ENCODE data around the gene PCIF1.
"Not testable (repeated sequence)": the region's sequence is repeated elsewhere in the genome, so short reads cannot be mapped to it uniquely, and the experiment has no call there.

Gene PCIF1

DNA sequence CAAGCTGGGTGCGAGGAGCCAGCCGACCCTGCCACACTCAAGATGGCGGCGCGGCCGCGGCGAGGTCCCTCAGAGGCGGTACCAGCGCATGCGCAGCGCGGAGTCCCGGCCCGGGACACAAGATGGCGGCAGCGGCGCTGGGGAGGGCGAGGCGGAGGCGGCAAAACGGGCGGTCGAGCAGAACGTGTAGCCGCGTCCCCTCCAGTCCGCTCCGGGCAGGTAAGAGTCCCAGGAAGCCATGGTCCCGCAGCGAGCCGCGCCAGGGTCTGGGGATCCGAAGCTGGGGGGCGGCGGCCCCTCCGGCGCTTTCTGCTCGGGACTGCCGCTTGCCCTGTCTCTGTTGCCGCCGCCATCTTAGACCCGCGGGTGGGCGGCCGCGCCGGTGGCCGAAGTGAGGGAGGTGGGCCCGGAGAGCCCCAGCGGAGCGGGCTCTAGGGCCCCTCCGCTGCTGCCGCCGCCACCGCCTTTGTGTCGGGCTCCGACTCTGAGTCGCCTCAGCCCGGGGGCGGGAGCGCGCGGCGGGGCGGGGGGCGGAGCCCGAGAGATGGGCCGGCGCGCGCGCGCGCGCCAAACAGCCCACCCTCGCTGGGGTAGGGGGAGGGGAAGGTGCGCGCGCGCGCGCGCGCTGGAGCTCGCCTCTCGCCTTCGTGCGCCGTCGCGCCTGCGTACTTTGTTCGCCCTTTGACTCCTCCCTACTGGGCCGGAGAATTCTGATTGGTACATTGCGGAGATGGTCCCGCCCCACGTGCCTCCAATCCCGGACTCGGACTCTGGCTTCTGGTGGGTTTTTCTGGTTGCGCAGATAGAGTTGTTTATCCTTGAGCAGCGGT lies at the start of gene PCIF1:
Gene PCIF1, plus strand, starts transcription at position 98 of the 830 bp plus-strand sequence. CDS start 4,317 bp downstream, outside the sequence.
- DNase-seq (ENCODE audit: low spot score), result peak; percentile 98
- peak; percentile 42 for FAIRE-seq

DNA sequence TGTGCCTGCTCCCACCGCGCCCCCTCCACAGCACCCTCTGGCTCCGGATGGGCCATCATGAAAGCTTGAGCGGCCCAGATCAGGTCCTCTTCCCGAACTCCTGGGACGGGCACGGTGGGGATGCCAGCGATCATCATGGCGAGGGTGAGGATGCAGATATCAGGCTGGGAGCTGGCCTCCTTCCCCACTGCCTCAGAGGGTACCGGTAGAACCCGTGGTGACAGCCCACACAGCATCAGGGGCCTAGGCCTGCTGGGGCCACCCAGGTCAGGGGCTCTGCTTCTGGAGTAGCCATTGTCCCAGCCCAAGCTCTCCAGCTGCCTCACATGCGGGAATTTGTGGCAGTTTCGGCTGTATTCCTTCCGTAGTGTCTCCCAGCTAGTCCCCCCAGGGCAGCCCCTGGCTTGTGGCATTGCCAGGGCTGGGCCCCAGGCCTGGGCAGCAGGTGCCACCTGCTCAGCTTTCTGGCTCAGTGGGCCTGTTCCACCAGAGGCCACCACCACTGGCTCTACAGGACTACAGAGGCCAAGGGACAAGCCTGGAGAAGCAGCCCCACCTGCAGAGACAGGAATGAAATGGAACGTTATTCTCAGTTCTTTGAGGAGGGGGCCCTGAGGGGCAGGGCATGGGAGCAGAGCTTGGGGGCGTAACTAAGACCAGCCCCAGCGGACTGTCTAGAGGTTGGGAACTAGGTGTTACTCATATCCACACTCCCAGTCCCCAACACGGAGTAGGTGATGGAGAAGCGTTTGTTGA lies 47.7 kb upstream of the PCIF1 start:
- DNase-seq (ENCODE audit: low spot score), result no peak
- FAIRE-seq, result no peak

DNA sequence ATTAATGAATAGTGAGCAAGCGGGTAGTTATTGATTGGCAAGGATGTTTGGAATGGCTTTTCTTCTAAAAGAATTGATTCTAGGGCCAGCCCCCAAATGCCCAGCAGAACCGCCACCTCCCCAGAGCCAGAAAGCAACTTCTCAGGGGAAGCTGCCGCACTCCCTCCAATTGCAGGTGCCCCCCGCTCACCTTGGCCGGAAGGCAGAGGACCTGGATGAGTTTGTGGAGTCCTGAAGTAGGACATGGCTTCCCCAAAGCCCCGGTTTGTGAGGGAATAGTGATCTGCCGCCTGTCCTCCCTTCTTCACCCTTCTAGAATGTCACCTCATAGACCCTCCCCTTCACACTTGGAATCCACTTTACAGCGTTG lies 47.2 kb upstream of the PCIF1 start, which contains the start of gene SPATA25:
Gene SPATA25, minus strand, starts transcription at position 277 of the 370 bp plus-strand sequence. Its CDS starts 32 bp downstream, at position 245.
- FAIRE-seq (no peak), DNase-seq (ENCODE audit: low spot score) (no peak)

DNA sequence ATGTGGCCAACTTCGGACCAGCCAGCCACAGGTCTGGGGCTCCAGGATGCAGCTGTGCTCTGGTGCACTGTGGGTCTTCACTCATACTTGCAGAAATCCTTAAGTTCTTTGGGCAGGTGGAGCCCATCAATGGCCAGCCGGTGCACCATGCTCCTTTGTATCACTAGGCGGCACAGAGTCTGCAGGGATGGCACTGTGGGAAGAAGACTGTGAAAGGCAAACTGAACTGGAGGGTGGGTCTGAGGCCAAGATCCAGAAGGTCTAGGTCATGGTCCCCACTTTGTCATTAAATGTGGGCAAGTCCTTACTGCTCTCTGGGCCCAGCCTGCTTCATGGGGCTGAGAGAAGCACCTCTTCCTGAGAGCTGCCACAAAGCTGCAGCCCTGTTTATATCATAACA lies 45.8 kb upstream of the PCIF1 start:
- no peak for DNase-seq (ENCODE audit: low spot score)
- FAIRE-seq, result no peak

DNA sequence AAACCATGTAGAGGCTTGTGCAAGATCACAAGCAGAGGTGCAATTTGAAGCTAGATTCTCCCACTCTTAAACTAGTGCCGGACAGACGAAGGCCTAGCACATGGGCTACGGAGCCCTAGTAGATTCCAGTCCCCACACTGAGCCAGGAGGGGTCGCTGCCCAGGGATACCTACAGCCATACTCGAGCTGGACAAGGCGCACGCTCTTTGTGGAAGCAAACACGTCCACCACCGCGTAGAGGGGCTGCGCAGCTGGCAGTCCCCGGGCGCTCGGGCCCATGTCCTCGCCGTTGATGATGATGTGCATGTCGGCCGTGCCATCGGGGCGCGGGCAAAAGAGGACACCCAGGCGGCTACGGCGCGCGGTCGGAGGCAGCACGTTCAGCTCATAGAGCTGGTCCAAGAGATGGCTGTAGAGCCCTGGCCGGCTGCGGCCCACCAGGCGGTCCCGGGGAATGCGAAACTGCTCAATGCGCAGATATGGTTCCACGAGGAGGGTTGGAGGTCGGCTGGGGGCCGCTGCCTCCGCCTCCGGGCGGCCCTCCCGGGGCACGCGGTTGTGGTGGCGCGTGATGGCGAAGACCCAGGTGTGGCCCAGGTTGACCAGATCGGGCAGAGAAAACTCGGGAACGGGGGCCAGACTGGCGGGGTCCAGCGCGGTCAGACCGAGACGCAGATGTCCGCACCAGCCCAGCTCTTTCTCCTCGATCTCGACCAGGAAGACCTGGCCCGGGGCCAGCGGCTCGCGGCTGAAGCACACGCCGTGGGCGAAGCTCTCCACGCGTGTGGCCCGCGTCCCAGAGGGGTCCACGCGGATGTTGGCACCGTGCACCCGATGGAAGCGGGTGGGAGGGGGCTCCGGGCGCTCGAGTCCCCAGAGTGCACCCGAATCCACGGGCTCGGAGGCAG lies 44.2 kb upstream of the PCIF1 start:
- FAIRE-seq, result no peak
- DNase-seq (ENCODE audit: low spot score), result no peak

DNA sequence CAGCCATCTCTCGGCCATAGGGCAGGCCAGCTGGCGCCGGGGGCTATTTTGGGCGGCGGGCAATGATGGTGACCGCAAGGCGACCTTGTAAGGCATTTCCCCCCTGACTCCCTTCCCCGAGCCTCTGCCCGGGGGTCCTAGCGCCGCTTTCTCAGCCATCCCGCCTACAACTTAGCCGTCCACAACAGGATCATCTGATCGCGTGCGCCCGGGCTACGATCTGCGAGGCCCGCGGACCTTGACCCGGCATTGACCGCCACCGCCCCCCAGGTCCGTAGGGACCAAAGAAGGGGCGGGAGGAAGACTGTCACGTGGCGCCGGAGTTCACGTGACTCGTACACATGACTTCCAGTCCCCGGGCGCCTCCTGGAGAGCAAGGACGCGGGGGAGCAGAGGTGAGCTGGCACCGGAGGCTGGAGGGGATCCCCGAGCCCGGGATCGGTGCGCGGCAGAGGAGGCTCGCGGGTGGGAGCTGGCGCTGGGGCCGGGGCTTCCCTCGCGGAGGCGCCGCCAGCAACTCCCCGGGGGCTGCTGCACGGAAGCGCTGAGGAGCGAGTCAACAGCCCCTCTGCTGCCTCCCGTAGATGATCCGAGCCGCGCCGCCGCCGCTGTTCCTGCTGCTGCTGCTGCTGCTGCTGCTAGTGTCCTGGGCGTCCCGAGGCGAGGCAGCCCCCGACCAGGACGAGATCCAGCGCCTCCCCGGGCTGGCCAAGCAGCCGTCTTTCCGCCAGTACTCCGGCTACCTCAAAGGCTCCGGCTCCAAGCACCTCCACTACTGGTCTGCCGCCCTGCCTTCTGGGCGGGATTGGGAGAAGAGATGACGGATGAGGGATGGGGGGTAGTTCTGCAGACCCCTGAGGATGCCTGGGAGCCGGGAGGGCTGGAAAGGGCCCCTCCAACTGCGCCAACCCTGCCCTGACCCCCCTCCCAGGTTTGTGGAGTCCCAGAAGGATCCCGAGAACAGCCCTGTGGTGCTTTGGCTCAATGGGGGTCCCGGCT lies 43.2 kb upstream of the PCIF1 start, which contains the start of the genes CTSA and NEURL2:
Gene CTSA, plus strand, starts transcription at position 351 of the 999 bp plus-strand sequence. Its CDS starts 234 bp downstream, at position 585.
Gene NEURL2, minus strand, starts transcription at position 224 of the 999 bp plus-strand sequence. Its CDS starts 217 bp downstream, at position 7.
- DNase-seq (ENCODE audit: low spot score), result peak; percentile 85
- no peak for FAIRE-seq

DNA sequence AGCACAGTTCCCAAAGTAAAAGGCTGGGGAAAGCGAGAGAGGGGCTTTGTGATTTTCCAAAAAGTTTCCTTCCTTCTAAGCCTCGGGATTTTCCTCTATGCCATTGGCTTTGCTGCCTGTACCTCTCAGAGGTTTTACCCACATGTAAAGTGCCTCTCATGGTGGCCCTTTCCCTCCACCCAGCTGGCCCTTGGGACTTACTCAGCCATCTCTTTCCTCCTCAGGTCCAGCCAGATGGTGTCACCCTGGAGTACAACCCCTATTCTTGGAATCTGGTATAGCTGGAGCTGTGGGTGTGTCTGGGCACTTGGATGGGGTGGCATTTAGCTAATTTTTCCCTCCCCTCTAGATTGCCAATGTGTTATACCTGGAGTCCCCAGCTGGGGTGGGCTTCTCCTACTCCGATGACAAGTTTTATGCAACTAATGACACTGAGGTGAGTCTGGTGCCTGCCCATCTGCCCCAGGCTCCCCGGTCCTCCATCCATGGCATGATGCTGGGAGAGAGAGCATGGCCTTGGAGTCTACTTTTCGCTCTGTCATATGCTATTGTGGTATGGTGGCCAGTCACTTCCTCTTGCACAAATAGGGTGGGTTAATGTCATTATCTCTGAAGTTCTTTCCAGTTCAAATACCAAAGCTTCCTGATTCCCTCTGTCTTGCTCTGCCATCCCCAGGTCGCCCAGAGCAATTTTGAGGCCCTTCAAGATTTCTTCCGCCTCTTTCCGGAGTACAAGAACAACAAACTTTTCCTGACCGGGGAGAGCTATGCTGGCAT lies 42.2 kb upstream of the PCIF1 start:
- DNase-seq (ENCODE audit: low spot score) (peak; percentile 48), FAIRE-seq (no peak)

DNA sequence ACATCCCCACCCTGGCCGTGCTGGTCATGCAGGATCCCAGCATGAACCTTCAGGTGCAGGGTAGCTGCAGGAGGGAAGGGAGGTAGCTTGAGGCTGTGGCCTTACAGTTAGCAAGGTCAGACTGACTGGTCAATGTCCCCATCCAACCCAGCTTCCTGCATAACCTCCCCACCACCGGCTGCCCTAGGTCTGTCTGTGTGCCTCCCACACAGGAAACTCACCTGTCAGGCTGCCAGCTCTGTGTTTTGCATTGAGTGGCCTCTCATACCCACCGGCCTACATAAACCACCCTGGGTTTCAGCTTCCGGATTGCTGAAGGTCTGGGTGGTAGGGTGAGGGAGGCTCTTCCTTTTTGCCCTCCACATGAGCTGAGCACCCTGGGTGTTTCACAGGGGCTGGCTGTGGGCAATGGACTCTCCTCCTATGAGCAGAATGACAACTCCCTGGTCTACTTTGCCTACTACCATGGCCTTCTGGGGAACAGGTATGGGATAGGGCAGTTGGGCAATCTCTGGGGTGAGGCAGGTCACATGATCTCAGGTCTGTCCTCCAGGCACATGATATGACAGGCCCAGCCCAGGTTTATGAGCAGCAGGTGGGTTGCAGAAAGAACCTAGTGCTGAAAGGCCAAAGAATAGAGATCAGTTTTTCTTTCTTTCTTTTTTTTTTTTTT lies 41.5 kb upstream of the PCIF1 start:
- FAIRE-seq (no peak), DNase-seq (ENCODE audit: low spot score) (no peak)

DNA sequence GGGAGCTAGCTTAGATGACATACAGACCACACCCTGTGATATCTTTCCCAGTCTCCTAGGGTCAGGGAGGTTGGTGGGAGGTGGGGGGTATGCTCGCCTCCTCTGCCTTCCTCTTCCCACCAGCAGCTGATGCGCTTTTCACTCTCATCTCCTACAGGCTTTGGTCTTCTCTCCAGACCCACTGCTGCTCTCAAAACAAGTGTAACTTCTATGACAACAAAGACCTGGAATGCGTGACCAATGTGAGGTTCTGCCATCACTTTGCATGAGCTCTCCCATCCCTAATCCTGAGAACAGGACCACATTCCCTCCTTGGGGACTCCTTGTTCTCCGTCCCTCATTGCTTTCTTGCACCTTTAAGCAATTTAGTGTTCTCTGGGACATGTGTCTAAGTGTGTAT lies 40.7 kb upstream of the PCIF1 start:
- DNase-seq (ENCODE audit: low spot score) (no peak), FAIRE-seq (no peak)

DNA sequence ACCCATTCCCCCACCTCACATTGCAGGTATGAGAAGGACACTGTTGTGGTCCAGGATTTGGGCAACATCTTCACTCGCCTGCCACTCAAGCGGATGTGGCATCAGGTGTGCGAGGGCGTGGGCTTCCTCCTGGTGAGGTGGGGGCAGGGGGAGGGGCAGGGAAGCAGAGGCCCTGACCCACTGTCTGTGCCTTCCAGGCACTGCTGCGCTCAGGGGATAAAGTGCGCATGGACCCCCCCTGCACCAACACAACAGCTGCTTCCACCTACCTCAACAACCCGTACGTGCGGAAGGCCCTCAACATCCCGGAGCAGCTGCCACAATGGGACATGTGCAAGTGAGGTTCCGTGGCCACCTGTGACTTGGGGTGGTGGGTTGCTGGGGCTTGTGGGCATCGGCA lies 39.7 kb upstream of the PCIF1 start:
- DNase-seq (ENCODE audit: low spot score), result no peak
- FAIRE-seq, result no peak

DNA sequence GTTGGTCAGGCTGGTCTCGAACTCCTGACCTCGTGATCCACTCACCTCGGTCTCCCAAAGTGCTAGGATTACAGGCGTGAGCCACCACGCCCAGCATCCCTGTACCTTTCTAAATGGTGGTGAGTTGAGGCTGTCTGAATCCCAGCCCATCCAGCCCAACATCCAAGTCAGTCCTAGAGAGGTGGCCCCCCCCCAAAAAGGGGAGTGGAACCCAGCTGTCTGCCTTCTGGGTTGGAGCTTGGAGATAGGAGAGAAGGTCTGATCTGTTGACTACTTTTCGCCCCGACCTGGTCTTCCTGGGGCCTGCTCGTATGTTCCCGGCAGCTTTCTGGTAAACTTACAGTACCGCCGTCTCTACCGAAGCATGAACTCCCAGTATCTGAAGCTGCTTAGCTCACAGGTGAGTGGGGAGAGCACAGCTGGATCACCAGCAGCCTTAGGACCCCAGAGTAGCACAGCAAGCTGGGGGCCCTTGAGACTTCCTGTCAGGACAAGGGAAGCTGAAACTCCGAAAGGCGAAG lies 37.8 kb upstream of the PCIF1 start:
- DNase-seq (ENCODE audit: low spot score), result no peak
- no peak for FAIRE-seq

DNA sequence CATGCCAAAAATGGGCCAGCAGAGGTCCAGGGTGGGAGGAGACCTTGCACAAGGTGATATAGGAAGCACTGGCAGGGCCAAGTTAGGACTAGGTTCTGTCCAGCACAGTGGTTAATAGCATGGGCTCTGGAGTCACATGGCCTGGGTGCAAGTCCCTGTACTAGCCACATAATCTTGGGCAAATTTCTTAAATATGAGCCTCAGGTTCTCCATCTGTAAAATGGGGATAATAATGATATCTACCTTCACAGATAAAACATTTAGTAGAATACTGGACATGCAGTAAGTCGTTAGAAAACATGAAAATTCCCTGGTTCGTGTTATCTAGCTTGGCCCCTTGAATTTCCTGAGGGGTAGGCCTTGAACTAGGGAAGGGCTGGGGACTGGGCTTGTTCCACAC lies 37.2 kb upstream of the PCIF1 start:
- no peak for FAIRE-seq

DNA sequence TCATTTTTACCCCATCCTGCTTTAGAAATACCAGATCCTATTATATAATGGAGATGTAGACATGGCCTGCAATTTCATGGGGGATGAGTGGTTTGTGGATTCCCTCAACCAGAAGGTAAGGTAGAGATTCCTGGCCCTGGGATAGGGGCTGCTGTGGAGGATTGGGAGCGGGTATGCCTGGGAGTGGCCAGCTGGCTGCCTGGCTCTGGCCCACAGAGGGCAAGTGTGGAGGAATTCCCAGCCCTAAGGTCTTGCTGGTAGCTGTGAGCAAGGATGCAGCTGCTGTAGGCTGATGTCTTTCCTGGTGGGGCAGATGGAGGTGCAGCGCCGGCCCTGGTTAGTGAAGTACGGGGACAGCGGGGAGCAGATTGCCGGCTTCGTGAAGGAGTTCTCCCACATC lies 36.8 kb upstream of the PCIF1 start:
- no peak for FAIRE-seq

More for the DNA sequence above, 37.2 kb upstream of the PCIF1 start:
- DNase-seq (ENCODE audit: low spot score), result no peak

DNA sequence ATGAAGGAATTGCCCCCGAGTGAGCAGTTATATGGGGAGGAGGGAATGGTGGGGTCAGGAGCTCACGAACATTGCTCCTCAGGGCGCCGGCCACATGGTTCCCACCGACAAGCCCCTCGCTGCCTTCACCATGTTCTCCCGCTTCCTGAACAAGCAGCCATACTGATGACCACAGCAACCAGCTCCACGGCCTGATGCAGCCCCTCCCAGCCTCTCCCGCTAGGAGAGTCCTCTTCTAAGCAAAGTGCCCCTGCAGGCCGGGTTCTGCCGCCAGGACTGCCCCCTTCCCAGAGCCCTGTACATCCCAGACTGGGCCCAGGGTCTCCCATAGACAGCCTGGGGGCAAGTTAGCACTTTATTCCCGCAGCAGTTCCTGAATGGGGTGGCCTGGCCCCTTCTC lies 36.2 kb upstream of the PCIF1 start:
- no peak for DNase-seq (ENCODE audit: low spot score)
- no peak for FAIRE-seq

More for the DNA sequence above, 36.8 kb upstream of the PCIF1 start:
- DNase-seq (ENCODE audit: low spot score), result no peak

DNA sequence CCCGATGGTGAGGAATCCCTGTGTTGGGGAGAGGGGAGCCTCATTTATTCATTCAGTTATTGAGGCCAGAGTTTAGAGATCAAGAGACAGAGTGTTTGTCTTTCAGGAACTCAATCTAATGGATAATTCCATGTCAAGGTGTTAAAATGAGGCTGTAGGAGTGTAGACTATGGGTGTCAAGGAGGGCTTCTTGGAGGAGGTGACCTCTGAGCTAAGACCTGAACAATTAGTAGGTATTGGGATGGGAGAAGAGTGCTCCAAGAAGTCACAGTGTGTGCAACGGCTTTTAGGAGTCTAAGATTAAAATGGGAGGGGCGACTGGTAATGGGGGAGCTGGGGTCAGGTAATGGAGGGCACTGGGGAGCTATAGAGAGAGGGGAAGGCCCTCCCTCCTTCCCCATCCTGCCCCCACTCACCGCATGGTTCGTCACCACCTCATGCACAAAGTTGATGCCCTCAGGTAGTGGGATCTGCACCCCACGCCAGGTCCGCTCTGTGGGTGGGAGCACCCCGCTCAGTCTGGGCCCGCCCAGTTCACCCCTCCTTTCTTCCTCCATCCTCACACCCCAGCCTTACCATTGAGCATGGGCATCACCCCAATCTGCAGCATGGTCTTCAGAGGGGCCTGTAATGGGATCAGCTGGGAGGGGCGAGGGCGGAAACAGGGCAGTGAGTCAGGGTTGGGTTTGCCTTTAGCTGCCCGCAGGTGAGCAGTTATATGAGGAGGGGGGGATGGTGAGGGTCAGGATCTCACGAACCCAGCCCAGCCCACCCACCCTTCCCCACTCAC lies 35.2 kb upstream of the PCIF1 start:
- FAIRE-seq (no peak), DNase-seq (ENCODE audit: low spot score) (no peak)

DNA sequence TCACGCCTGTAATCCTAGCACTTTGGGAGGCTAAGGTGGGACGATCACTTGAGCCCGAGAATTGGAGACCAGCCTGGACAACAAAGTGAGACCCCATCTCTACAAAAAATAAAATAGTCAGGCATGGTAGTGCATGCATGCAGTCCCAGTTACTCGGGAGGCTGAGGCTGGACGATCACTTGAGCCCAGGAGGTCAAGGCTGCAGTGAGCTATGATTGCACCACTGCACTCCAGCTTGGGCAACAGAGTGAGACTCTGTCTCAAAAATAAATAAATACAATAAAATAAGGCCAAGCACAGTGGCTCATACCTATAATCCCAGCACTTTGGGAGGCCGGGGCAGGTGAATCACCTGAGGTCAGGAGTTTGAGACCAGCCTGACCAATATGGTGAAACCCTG lies 33.2 kb upstream of the PCIF1 start:
- not testable (repeated sequence) for FAIRE-seq; DNase-seq (ENCODE audit: low spot score)

DNA sequence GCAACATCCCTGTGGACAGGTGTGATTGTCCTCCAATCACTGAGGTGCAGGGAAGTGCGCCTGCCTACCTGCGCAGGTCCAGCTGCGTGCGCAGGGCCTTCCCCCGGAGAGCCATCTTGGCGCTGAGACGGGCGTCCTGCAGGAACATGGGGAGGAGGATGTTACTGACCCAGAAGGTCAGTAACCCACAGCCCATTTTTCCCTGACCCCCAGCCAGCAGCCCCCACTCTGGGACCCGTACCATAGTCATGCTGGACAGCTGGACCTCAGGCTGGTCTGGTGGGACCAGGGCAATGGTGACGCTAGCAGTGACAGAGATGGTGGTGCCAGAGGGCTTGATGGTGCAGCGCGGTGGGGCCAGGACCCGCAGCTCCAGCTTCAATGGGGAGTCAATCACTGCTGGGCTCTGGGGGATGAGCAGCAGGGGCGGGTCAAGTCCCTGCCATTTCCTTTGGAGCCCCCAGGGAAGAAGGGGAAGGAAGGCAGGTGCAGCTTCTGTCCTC lies 32.2 kb upstream of the PCIF1 start:
- DNase-seq (ENCODE audit: low spot score) (no peak), FAIRE-seq (no peak)
